Activated T-cell treated with anti-CD3 and anti-CD28 coated beads for 1 hour (primary cell): ENCODE results near the gene PIBF1.

Experiments used
- DNase-seq: peaks from one replicate; pipeline ENCODE4 v3.0.0-alpha.2; 2020; ENCODE audit warnings: low read depth

Gene PIBF1

DNA sequence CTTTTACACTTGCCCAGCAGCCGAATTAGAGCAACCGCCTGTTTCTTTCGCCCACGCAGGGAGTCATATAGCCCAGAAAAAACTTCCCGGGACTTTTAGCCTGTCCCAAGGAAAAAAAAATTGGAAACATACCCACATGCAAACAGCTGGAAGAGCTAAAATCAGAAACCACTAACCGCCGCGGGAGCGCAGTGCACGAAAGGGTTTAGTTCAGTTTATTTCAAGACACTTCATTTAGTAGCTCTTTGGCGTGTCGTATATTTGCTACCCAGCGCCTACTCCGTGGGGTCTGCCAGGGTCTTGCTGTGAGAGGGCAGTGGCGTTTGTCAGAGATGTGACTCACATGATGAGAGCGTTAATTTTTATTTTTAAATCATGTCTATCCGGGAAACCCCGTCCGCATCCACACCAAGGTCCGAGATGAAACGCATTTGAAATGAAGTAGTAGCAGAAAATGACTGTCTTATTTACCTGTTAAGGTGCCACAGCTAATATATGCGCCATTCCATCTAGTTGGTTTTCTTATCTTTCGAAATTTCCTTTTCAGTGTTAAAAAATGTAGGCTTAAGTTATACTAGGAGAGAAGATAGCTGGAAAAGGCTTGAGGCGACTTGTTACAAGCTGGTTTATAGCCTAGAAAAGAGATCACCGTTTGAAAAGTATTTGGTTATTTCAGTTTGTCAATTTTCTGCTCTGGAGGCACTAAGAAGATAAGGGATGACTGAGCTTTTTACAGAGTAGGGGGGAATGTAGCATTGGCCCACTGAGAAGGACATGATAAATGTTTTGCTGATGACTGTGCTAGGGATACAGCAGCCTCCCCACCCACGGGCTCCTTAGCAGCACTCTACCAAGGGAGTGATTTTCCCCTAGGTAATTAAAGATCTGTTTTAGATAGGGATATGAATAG lies 278.6 kb downstream of the PIBF1 start:
- DNase-seq: no peak

GRCh38 chr13:73061473-73061872 lies 279.5 kb downstream of the PIBF1 start:
- no peak for DNase-seq

- DNase-seq: no peak
Observed at GRCh38 chr13:73061876-73062275, 279.9 kb downstream of the PIBF1 start.

- DNase-seq: no peak
Observed at GRCh38 chr13:73062468-73062867, 280.5 kb downstream of the PIBF1 start.

DNA sequence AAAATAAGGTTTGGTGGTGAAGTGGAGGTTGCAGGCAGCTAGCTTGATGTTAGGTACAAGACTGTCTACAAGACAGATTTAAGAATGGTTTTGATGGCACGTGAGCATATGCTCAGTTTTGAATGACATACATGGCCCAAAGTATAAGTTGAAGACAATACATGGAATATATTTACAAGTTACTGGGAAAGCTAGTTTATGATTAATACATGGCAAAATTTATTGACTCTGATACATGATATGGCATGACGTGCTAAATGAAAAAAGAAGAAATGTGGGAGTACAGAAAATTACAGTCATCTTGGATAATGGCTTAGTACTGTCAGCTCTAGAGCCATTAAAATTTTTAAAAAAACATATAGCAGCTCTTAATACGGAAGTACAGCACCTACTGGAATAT lies 281.2 kb downstream of the PIBF1 start:
- DNase-seq: no peak

DNA sequence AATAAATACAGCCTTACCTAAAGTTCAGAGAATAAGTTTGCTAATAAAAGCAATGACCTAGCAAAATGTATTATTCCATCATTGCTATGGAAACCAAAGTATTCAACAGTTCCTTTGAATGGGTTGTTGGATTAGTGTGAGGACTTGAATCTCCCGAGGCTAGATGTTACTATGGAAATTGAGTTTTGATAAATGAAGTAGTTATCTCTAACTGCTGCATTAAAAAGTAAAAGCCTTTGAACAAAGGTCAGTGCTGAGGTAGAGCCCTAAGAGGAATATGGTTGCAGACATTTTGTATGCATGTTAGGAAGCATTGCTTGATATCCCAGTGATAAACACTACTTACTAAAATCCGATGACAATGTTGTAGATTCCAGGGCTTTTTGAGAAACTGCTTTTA lies 283.1 kb downstream of the PIBF1 start:
- no peak for DNase-seq

GRCh38 chr13:73065665-73066340 lies 283.9 kb downstream of the PIBF1 start:
- no peak for DNase-seq
